ENCODE results near the gene TRIP13.
"Not testable (repeated sequence)": the region's sequence is repeated elsewhere in the genome, so short reads cannot be mapped to it uniquely, and the experiment has no call there.

TRIP13 gene

GRCh38 chr5:936149-937144, 43.8 kb downstream of the TRIP13 start:
- no peak for DNase-seq (ENCODE audit: low read depth)

- no peak for DNase-seq (ENCODE audit: low read depth)
Observed at GRCh38 chr5:937151-937924, 44.7 kb downstream of the TRIP13 start.

- no peak for DNase-seq (ENCODE audit: low read depth)
Observed at GRCh38 chr5:939368-939767, 46.7 kb downstream of the TRIP13 start.

GRCh38 chr5:940741-941140, 48.1 kb downstream of the TRIP13 start:
- not testable (repeated sequence) for DNase-seq (ENCODE audit: low read depth)

- DNase-seq (ENCODE audit: low read depth), result no peak
Observed at GRCh38 chr5:943201-943917, 50.7 kb downstream of the TRIP13 start.

GRCh38 chr5:943918-944620, 51.4 kb downstream of the TRIP13 start:
- DNase-seq (ENCODE audit: low read depth), result no peak

- DNase-seq (ENCODE audit: low read depth), result no peak
Observed at GRCh38 chr5:944621-944927, 51.9 kb downstream of the TRIP13 start.

GRCh38 chr5:944992-945685, 52.5 kb downstream of the TRIP13 start:
- no peak for DNase-seq (ENCODE audit: low read depth)

GRCh38 chr5:945691-946551, 53.2 kb downstream of the TRIP13 start:
- DNase-seq (ENCODE audit: low read depth), result no peak

- no peak for DNase-seq (ENCODE audit: low read depth)
Observed at GRCh38 chr5:946720-947625, 54.3 kb downstream of the TRIP13 start.

- no peak for DNase-seq (ENCODE audit: low read depth)
Observed at GRCh38 chr5:947626-948471, 55.2 kb downstream of the TRIP13 start.

- no peak for DNase-seq (ENCODE audit: low read depth)
Observed at GRCh38 chr5:948472-949274, 56.0 kb downstream of the TRIP13 start.

GRCh38 chr5:949275-949543, 56.5 kb downstream of the TRIP13 start:
- DNase-seq (ENCODE audit: low read depth), result no peak

GRCh38 chr5:949815-950560, 57.3 kb downstream of the TRIP13 start:
- DNase-seq (ENCODE audit: low read depth), result no peak

GRCh38 chr5:951940-952596, 59.4 kb downstream of the TRIP13 start:
- DNase-seq (ENCODE audit: low read depth), result no peak

- no peak for DNase-seq (ENCODE audit: low read depth)
Observed at GRCh38 chr5:952597-953271, 60.0 kb downstream of the TRIP13 start.

Data from activated T-cell treated with anti-CD3 and anti-CD28 coated beads for 24 hours (primary cell).